Gastrocnemius medialis (tissue), 4 donors: ENCODE data around the gene MAP1LC3B. TPM values are rescaled to one million over a fixed set of nuclear protein-coding genes. Genes with fewer than 3 reads are reported as not detected.

ENCODE experiments used
- ATAC-seq, 2 donors: fragments of 150-250 bp; one replicate each; pipeline ENCODE4 v1.9.1; 2016
- DNase-seq, 2 donors: peaks; one replicate each; pipeline ENCODE4 v3.0.0-alpha.2; 2019
- H3K27ac ChIP-seq, 4 donors: fragments of 200-600 bp; sonication (generic); 1 replicate in 1 of 4; 2 replicates in 3 of 4; pipeline ENCODE4 v1.5.1; 2016 to 2018; ENCODE audit warnings: mild to moderate bottlenecking in 2 of 4, moderate library complexity in 1 of 4
- H3K27me3 ChIP-seq, 3 donors: fragments of 200-600 bp; sonication (generic) in 2 of 3; 1 replicate in 1 of 3; 2 replicates in 2 of 3; pipeline versions ENCODE4 v1.5.1 to v1.6.0; 2016 to 2019; ENCODE audit warnings: mild to moderate bottlenecking in 1 of 3, moderate library complexity in 1 of 3
- H3K36me3 ChIP-seq, 2 donors: fragments of 200-600 bp; sonication (generic) in 1 of 2; one replicate each; pipeline ENCODE4 v1.5.1; 2017 to 2018
- H3K4me1 ChIP-seq, 2 donors: fragments of 200-600 bp; sonication (generic) in 1 of 2; one replicate each; pipeline ENCODE4 v1.5.1; 2016 to 2017; ENCODE audit warnings: mild to moderate bottlenecking in 2 of 2
- H3K4me3 ChIP-seq, 4 donors: fragments of 200-600 bp; sonication (generic) in 3 of 4; 1 replicate in 1 of 4; 2 replicates in 3 of 4; pipeline ENCODE4 v1.5.1; 2016 to 2019; ENCODE audit warnings: mild to moderate bottlenecking in 2 of 4
- H3K9me3 ChIP-seq, 3 donors: fragments of 200-600 bp; sonication (generic) in 2 of 3; 1 replicate in 1 of 3; 2 replicates in 2 of 3; pipeline ENCODE4 v1.5.1; 2016 to 2019
- CTCF ChIP-seq, 5 experiments: fragments of 450-650 bp in 3 of 5; fragments of 200-600 bp in 2 of 5; sonication (generic) in 2 of 5; IDR thresholded peaks in 4 of 5; conservative IDR thresholded peaks in 1 of 5; 1 replicate in 4 of 5; 2 replicates in 1 of 5; pipeline ENCODE4 v1.5.1; 2016 to 2019; ENCODE audit warnings: antibody characterized with exemption in 5 of 5, mild to moderate bottlenecking in 3 of 5, moderate library complexity in 3 of 5
- POLR2A ChIP-seq, 2 donors: fragments of 450-650 bp; IDR thresholded peaks; one replicate each; pipeline ENCODE4 v1.6.1; 2017; ENCODE audit warnings: antibody characterized with exemption in 2 of 2, mild to moderate bottlenecking in 2 of 2, moderate library complexity in 2 of 2
- in situ Hi-C, 4 donors: fragments of 200-750 bp; cut with MboI; loops; one replicate each; pipeline versions ENCODE4 v1.15.0 to v1.8.0; 2017; ENCODE audit warnings: low sequenced_read_pairs in 4 of 4
- intact Hi-C: fragments of 100-400 bp; cut with DNase I; formaldehyde crosslinking; loops from one replicate; pipeline ENCODE4 v1.15.1; 2023; ENCODE audit warnings: low total_unique reads
- total RNA-seq, 4 donors: library from RNA; depleted of rRNA; stranded (reverse); fragments of >200 nt; gene quantifications; one replicate each; pipeline versions ENCODE4 v1.1.0 to v1.2.3, GENCODE V29; 2016

The MAP1LC3B gene
- total RNA-seq, 4 donors from 2014 or later = 76.3 to 165 (median 122) TPM

- intact Hi-C loops (no loop called here), in situ Hi-C loops (no loop called here)
- Histone ChIP-seq H3K36me3 (peaks cover 0 to 37% of the 10 kb centered on the region in 2 donors), H3K4me3 (no peak overlapping the region), H3K27me3 (no peaks in the 10 kb centered on the region), H3K4me1 (peaks cover 28 to 29% of the 10 kb centered on the region in 2 donors), H3K27ac (no peak overlapping the region), H3K9me3 (no peaks in the 10 kb centered on the region)
- TF ChIP-seq CTCF (IDR thresholded peaks at IDR 0.05 in 4 of 5, conservative IDR thresholded peaks at IDR 0.05 in 1 of 5) (no peak), POLR2A (IDR thresholded peaks at IDR 0.05) (no peak)
- no peak for ATAC-seq
- no peak for DNase-seq
These were observed 44.1 kb upstream of the MAP1LC3B start for GRCh38 chr16:87347932-87348615.

GRCh38 chr16:87348616-87349157 is 43.4 kb upstream of the MAP1LC3B start:
- Histone ChIP-seq H3K36me3 (peaks cover 0 to 37% of the 10 kb centered on the region in 2 donors), H3K4me3 (no peak overlapping the region), H3K9me3 (no peaks in the 10 kb centered on the region), H3K27me3 (no peaks in the 10 kb centered on the region), H3K27ac (peak overlapping the region in 2 of 4 donors; percentile 49 to 84), H3K4me1 (peaks cover 28 to 29% of the 10 kb centered on the region in 2 donors)
- no peak for DNase-seq
- intact Hi-C loops (no loop called here), in situ Hi-C loops (no loop called here)
- ATAC-seq = no peak
- TF ChIP-seq POLR2A (IDR thresholded peaks at IDR 0.05) (no peak), CTCF (IDR thresholded peaks at IDR 0.05 in 4 of 5, conservative IDR thresholded peaks at IDR 0.05 in 1 of 5) (no peak)

GRCh38 chr16:87350031-87350430 is 42.1 kb upstream of the MAP1LC3B start:
- in situ Hi-C loops = no loop called here
- H3K9me3 ChIP-seq = no peaks in the 10 kb centered on the region
- no peak overlapping the region for H3K4me3 ChIP-seq
- peaks cover 0 to 38% of the 10 kb centered on the region in 2 donors for H3K36me3 ChIP-seq
- no peak for TF ChIP-seq POLR2A (IDR thresholded peaks at IDR 0.05)
- TF ChIP-seq CTCF (IDR thresholded peaks at IDR 0.05 in 4 of 5, conservative IDR thresholded peaks at IDR 0.05 in 1 of 5) = no peak
- peaks cover 33 to 35% of the 10 kb centered on the region in 2 donors for H3K4me1 ChIP-seq
- DNase-seq = no peak
- no peaks in the 10 kb centered on the region for H3K27me3 ChIP-seq
- no peak for ATAC-seq
- peak overlapping the region; percentile 76 to 85 (median 83) for H3K27ac ChIP-seq
- intact Hi-C loops = loop anchor here (5.0 kb wide), 1 partner anchor 33 kb away; the partner anchor contains the start of gene C16orf95

- H3K4me1 ChIP-seq = peaks cover 32 to 33% of the 10 kb centered on the region in 2 donors
- no peaks in the 10 kb centered on the region for H3K9me3 ChIP-seq
- H3K36me3 ChIP-seq = peaks cover 0 to 38% of the 10 kb centered on the region in 2 donors
- no peaks in the 10 kb centered on the region for H3K27me3 ChIP-seq
- ATAC-seq (peak; percentile 84 to 93), DNase-seq (peak; percentile 68 to 78)
- H3K4me3 ChIP-seq = no peak overlapping the region
- intact Hi-C loops (loop anchor here (5.0 kb wide), 1 partner anchor 33 kb away; the partner anchor contains the start of gene C16orf95), in situ Hi-C loops (no loop called here)
- H3K27ac ChIP-seq = peak overlapping the region; percentile 76 to 85 (median 83)
- TF ChIP-seq CTCF (IDR thresholded peaks at IDR 0.05 in 4 of 5, conservative IDR thresholded peaks at IDR 0.05 in 1 of 5) = no peak
- TF ChIP-seq POLR2A (IDR thresholded peaks at IDR 0.05) = peak in 1 of 2 donors; percentile 13
These were observed 41.3 kb upstream of the MAP1LC3B start for GRCh38 chr16:87350681-87351319.
